ENCODE results near the gene GK.

GRCh38 chrX:30706216-30706775, 53.1 kb downstream of the GK start:
- TF ChIP-seq, protein P1, sequence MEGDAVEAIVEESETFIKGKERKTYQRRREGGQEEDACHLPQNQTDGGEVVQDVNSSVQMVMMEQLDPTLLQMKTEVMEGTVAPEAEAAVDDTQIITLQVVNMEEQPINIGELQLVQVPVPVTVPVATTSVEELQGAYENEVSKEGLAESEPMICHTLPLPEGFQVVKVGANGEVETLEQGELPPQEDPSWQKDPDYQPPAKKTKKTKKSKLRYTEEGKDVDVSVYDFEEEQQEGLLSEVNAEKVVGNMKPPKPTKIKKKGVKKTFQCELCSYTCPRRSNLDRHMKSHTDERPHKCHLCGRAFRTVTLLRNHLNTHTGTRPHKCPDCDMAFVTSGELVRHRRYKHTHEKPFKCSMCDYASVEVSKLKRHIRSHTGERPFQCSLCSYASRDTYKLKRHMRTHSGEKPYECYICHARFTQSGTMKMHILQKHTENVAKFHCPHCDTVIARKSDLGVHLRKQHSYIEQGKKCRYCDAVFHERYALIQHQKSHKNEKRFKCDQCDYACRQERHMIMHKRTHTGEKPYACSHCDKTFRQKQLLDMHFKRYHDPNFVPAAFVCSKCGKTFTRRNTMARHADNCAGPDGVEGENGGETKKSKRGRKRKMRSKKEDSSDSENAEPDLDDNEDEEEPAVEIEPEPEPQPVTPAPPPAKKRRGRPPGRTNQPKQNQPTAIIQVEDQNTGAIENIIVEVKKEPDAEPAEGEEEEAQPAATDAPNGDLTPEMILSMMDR (IDR thresholded peaks at IDR 0.05): no peak
- no peak for TF ChIP-seq POLR2A (IDR thresholded peaks at IDR 0.05)

Data from right lobe of liver (tissue), 4 donors.